ENCODE measurements around the gene KLF17.
"Not testable (repeated sequence)": the region's sequence is repeated elsewhere in the genome, so short reads cannot be mapped to it uniquely, and the experiment has no call there.

KLF17 gene

DNA sequence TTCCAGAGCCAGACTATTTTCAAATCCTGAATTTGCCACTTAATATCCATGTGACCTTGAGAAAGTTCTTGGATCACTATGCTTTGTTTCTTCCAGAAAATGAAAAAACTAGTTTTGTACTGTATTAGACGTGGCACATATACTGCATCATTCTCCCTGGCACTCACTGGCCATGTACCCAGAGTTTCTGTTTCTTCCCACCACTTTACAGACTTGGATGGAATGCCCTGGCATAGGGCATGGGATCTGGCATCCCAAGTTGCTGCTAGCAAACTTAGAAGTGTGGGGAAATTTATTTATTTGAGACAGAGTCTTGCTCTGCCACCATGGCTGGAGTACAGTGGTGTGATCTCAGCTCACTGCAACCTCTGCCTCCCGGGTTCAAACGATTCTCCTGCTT is 12.8 kb downstream of the KLF17 start:
- Mint-ChIP-seq H3K9me3 (no peaks in the 10 kb centered on the region), H3K27me3 (peaks cover 25% of the 10 kb centered on the region), H3K4me1 (peaks cover 6% of the 10 kb centered on the region), H3K27ac (no peak overlapping the region), H3K4me3 (no peak overlapping the region)
- DNase-seq, result no peak
- ATAC-seq, result no peak

DNA sequence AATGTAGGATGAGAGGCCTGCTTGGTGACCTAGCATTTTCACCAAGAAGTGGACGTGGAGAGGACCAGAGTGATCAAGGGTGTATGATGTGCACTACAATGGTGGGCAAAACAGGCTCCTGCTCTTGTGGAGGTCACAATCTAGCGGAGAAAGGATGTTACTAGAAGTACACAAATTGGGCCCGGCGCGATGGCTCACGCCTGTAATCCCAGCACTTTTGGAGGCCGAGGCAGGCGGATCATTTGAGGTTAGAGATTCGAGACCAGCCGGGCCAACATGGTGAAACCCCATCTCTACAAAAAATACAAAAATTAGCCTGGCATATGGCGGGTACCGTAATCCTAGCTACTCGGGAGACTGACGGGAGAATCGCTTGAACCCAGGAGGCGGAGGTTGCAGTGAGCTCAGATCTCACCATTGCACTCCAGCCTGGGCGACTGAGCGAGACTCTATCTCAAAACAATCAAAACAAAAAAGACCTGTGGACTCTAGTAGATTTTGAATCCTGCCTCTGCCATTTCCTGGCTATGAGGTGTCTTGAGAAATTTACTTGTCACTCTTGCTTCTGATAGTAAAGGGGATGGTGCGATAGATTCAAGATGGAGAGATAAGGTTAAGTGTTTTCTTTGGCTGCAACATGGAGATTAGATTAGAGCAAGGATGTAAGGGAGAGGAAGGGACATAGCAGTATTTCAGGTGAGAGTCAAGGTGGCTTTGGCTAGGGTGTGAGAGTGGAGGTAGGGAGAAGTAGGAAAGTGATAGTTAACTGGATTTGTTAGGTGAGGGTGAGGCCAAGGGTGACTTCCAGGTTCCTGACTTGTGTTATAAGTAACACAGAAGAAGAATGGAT is 15.7 kb downstream of the KLF17 start:
- no peak overlapping the region for H3K27ac Mint-ChIP-seq
- no peak for ATAC-seq
- H3K4me3 Mint-ChIP-seq, result no peak overlapping the region
- no peak for DNase-seq
- H3K4me1 Mint-ChIP-seq, result no peaks in the 10 kb centered on the region
- peaks cover 5% of the 10 kb centered on the region for H3K27me3 Mint-ChIP-seq
- no peaks in the 10 kb centered on the region for H3K9me3 Mint-ChIP-seq

DNA sequence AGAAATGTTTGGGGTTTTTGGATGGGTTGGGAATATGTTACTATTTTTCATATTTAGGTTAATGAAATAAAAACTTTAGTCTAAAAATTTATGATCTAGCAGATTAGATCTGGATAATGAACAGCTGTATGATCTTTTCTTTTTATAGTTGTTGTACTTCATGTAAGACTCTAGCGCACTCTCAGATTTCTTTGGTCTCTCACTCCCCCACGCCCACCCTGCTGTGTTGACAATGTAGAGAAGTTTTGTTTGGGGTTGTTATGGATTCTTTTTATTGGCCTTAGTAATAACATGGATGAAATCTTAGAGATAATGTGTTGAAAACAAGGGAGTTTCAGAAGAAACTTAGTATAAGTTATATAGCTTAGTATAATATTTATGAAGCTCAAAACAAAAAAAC is 17.3 kb downstream of the KLF17 start:
- no peak for ATAC-seq
- no peaks in the 10 kb centered on the region for H3K9me3 Mint-ChIP-seq
- H3K27me3 Mint-ChIP-seq, result peaks cover 2% of the 10 kb centered on the region
- no peaks in the 10 kb centered on the region for H3K4me1 Mint-ChIP-seq
- no peak for DNase-seq
- H3K27ac Mint-ChIP-seq, result no peak overlapping the region
- no peak overlapping the region for H3K4me3 Mint-ChIP-seq

DNA sequence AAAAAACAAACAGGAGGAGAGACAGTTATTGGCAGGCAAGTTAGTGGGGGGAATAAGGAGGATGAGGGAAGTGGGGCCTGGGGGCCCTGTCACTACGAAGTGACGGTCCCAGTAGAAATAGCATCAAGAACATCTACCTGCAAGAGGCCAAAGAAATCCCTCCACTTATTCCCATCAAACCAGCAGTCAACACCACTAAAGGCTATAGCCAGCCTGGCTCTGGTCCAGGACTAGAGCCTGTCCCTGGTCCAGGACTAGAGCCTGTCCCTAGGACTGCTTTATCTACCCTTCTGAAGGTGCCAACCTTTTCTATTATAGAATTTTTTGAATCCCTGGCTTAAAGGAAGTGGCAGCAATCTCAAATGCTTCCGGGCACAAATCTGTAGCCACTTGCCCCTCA is 19.6 kb downstream of the KLF17 start:
- DNase-seq (no peak), ATAC-seq (no peak)
- no peaks in the 10 kb centered on the region for H3K4me1 Mint-ChIP-seq
- peaks cover 0 to 14% of the 10 kb centered on the region in 2 donors for H3K9me3 Mint-ChIP-seq
- H3K27me3 Mint-ChIP-seq, result peaks cover 14% of the 10 kb centered on the region
- H3K27ac Mint-ChIP-seq, result no peak overlapping the region
- H3K4me3 Mint-ChIP-seq, result no peak overlapping the region

DNA sequence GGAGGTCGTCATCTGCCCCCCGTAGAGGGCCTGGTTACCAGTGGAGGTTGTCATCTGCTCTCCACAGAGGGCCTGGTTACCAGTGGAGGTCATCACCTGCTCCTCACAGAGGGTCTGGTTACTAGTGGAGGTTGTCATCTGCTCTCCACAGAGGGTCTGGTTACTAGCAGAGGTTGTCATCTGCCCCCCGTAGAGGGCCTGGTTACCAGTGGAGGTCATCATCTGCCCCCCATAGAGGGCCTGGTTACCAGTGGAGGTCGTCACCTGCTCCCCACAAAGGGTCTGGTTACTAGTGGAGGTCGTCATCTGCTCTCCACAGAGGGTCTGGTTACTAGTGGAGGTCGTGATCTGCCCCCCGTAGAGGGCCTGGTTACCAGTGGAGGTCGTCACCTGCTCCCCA is 20.9 kb downstream of the KLF17 start:
- H3K27ac Mint-ChIP-seq, H3K4me3 Mint-ChIP-seq, H3K4me1 Mint-ChIP-seq, DNase-seq, ATAC-seq: not testable (repeated sequence)
- H3K9me3 Mint-ChIP-seq, result peaks cover 8 to 21% of the 10 kb centered on the region in 2 donors
- H3K27me3 Mint-ChIP-seq, result peaks cover 14% of the 10 kb centered on the region

DNA sequence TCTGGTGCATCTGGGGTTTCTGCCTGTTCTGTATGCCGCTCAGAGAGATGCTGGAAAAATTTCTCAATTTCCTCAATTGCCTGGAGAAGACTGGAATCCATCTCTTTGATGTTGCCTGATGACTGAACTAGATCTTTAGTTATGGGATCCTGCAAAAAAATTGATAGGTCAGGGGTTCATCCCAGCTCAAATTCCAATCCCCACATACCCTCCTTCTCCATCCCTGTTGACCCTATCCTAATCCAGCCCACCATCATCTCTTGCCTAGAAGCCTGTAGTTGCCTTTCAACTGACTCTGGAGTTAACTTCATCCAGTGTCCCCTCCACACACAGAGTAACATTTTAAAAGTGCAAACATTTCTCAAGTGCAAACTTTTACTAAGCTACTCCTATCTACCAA is 22.9 kb downstream of the KLF17 start, which contains the start of gene KLF18:
Gene KLF18, minus strand, starts transcription at position 101 of the 400 bp plus-strand sequence. Its CDS starts 0 bp downstream, at position 101.
- H3K4me3 Mint-ChIP-seq, result no peak within 1 kb of the TSS
- DNase-seq, result no peak

DNA sequence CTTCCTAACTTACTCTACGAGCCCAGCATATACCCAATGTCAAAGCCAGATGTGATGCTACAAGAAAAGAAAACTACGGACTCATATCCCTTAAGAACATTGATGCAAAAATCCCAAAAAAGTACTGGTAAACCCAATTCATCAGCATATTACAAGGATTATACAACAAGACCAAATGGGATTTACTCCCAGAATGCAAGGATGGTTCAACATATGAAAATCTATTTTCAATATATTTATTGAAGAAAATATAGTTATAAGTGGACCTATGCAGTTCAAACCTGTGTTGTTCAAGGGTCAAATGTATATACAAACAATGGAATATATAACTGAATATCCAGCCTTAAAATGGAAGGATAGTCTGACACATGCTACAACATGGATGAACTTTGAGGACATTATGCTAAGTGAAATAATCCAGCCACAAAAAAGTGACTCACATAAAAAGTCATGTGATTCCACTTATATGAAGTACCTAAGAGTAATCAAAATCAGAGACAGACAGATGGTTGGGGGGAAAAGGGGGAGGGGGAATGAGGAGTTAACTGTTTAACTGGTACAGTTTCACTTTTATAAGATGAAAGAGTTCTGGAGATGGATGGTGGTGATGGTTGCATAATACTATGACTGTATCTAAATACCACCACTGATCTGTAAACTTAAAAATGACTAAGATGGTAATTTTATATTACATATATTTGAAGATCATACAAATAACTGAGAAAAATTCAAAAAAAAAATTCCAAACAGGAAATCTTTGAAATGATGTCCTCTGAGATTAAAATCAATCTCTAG is 26.5 kb downstream of the KLF17 start:
- ATAC-seq (peak; percentile 48), DNase-seq (no peak)
- Mint-ChIP-seq H3K4me1 (no peaks in the 10 kb centered on the region), H3K4me3 (no peak overlapping the region), H3K27ac (no peak overlapping the region), H3K27me3 (peaks cover 14% of the 10 kb centered on the region), H3K9me3 (peaks cover 19 to 40% of the 10 kb centered on the region in 2 donors)

More for the DNA sequence above, 22.9 kb downstream of the KLF17 start, which contains the start of gene KLF18:
- no peaks in the 10 kb centered on the region for H3K4me1 Mint-ChIP-seq
- H3K9me3 Mint-ChIP-seq, result peaks cover 19 to 35% of the 10 kb centered on the region in 2 donors
- H3K27me3 Mint-ChIP-seq, result peaks cover 14% of the 10 kb centered on the region
- no peak within 1 kb of the TSS for H3K27ac Mint-ChIP-seq
- ATAC-seq, result no peak

DNA sequence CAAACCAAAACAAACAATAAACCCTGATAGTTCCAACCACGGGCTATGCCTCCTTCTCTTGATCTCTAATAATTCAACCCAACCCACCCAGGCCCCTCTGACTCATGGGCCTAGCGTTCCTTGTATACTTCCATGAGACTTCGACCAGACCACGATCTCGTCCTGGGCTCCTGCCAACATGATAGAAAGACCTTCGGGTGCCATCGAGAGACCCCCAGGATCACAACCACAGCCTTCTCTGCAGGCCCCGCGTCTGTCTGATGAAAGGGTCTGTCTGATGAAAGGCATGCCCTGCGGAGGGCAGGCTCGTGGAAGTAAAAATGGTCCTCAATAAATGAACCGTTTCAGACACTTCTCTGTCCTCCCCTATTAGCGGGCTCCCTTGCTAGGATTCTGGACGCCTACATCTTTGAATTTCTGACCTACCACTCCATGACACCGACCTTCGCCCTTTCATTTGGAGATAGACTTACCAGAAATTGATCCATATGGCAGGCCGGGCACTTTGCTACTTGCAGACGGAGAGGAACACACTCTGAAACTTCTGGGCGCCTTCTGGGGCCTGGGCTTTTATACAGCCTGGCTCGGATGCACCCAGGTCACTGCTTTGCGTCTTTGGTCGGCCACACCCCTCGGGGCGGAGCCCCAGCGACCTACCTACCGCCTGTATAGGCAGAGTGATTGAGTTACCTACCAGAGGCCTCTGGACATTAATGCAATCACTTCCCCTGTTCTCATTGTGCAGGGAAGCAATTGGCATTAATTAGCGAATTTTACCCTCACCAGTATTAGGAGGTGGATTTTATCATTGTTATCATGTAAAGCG is 28.1 kb downstream of the KLF17 start:
- H3K4me1 Mint-ChIP-seq, result no peaks in the 10 kb centered on the region
- peaks cover 19 to 35% of the 10 kb centered on the region in 2 donors for H3K9me3 Mint-ChIP-seq
- peaks cover 14% of the 10 kb centered on the region for H3K27me3 Mint-ChIP-seq
- H3K4me3 Mint-ChIP-seq, result no peak overlapping the region
- no peak for ATAC-seq
- H3K27ac Mint-ChIP-seq, result no peak overlapping the region
- no peak for DNase-seq

DNA sequence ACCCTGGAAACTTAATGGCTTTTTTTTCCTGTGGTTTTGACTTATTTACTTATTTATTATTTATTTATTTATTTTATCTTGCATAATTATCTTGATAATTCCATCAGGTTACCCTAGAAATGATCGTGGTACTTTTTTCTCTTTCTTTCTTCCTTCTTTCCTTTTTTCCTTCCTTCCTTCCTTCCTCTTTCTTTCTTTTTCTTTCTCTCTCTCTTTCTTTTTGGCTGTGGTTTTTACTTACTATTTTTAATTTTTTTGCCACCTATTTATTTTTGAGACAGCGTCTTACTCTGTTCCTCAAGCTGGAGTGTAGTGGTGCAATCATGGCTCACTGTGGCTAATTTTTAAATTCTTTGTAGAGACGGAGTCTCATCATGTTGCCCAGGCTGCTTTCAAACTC is 29.0 kb downstream of the KLF17 start:
- no peak overlapping the region for H3K27ac Mint-ChIP-seq
- H3K27me3 Mint-ChIP-seq, result peaks cover 11% of the 10 kb centered on the region
- DNase-seq (no peak), ATAC-seq (no peak)
- peaks cover 19 to 31% of the 10 kb centered on the region in 2 donors for H3K9me3 Mint-ChIP-seq
- no peaks in the 10 kb centered on the region for H3K4me1 Mint-ChIP-seq
- no peak overlapping the region for H3K4me3 Mint-ChIP-seq

DNA sequence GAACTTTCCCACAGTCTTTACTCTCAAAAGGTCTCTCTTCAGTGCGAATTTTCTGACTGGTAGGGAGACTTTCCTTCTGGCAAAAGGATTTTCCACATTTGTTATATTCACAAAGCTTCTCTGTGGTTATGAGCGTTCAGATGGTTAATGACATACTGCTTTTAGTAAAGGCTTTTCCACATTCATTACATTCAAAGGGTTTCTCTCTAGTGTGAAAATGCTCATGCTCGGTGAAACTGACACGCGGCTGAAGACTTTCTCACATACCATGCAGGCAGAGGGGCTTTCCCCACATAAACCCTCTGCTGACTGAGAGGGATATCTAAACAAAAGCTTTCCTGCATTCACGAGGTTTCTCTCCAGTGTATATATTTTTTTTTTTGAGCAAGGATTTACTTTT is 32.7 kb downstream of the KLF17 start:
- no peak for DNase-seq
- no peak for ATAC-seq
- H3K4me1 Mint-ChIP-seq, result no peaks in the 10 kb centered on the region
- H3K27ac Mint-ChIP-seq, result no peak overlapping the region
- H3K27me3 Mint-ChIP-seq, result peaks cover 11% of the 10 kb centered on the region
- H3K9me3 Mint-ChIP-seq, result peaks cover 0 to 6% of the 10 kb centered on the region in 2 donors
- H3K4me3 Mint-ChIP-seq, result no peak overlapping the region

DNA sequence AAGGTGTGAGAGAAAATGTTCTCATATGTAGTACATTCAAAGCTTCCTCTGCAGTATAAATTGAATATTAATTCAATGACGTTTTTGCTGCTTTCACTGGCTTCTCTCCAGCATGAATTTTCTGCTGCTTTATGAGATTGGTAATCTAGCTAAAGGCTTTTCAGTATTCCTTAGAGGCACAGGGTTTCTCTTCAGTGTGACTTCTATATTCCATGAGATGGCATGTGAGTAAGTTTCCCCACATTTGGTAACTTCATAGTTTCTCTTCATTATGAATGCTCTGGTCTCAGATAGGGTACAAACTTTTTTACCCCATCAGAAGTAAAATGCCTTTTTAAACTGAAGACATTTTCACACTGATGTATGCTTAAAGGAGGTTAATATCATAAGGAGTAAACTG is 33.2 kb downstream of the KLF17 start:
- DNase-seq, result no peak
- Mint-ChIP-seq H3K27me3 (peaks cover 11% of the 10 kb centered on the region), H3K4me3 (no peak overlapping the region), H3K27ac (no peak overlapping the region), H3K9me3 (peaks cover 0 to 2% of the 10 kb centered on the region in 2 donors), H3K4me1 (no peaks in the 10 kb centered on the region)
- no peak for ATAC-seq

DNA sequence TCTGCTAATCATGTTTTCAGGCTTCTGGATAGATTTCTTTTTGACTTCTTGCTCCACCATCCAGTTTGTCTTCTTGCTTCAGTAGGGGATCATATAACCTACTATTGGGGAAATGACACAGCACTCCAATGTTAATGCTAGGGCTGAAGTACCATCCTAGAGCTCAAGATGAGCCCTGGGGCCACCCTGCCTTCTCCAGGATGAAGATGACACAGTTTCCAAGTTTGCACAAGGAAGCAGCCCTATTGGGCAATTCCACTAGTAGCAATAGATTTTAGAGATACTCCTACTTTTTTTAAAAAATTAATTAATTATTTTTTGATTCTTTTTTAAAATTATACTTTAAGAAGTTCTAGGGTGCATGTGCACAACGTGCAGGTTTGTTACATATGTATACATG is 34.1 kb downstream of the KLF17 start:
- Mint-ChIP-seq H3K4me1 (no peaks in the 10 kb centered on the region), H3K27ac (no peak overlapping the region), H3K27me3 (peaks cover 11% of the 10 kb centered on the region), H3K4me3 (no peak overlapping the region), H3K9me3 (no peaks in the 10 kb centered on the region)
- DNase-seq (no peak), ATAC-seq (no peak)

DNA sequence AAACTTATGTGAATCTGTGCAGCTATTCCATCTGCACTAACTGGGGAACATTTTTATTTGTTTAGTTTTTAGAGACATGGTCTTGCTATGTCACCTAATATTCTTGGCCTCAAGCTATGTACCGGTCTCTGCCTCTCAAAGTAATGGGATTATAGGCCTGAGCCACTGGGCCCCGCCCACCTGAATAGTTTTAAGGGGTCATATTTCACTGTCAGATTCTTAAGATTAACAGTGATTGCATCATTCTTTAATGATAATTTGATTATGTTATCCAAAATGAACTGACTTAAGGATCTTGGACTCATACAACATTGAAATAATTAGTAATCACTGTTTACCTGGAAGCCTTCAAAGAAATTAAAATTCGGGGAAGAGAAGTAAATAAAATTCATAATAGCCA is 35.4 kb downstream of the KLF17 start:
- peaks cover 11% of the 10 kb centered on the region for H3K27me3 Mint-ChIP-seq
- no peaks in the 10 kb centered on the region for H3K9me3 Mint-ChIP-seq
- no peak overlapping the region for H3K4me3 Mint-ChIP-seq
- no peaks in the 10 kb centered on the region for H3K4me1 Mint-ChIP-seq
- no peak for ATAC-seq
- DNase-seq, result no peak
- no peak overlapping the region for H3K27ac Mint-ChIP-seq

DNA sequence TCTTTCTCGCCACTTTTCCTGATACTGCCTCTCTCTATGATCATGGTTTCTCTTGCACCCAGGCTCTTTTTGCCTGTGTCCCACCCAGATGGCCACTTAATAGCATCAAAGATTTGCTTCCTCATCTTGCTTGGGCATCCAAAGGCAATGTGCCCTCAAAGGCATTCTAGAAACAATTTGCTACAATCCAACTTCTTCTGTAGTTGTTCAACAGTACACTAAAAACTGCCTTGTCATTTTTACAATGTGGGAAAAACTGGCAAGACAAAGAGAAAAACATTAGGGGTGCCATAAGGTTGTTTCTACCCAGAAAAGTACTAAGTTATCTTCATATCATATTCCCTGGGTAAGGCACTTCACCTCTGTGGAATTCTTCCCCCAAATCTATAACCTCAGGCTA is 39.3 kb downstream of the KLF17 start:
- Mint-ChIP-seq H3K9me3 (no peaks in the 10 kb centered on the region), H3K27ac (no peak overlapping the region), H3K4me3 (no peak overlapping the region), H3K27me3 (no peaks in the 10 kb centered on the region), H3K4me1 (no peaks in the 10 kb centered on the region)
- no peak for DNase-seq
- no peak for ATAC-seq

DNA sequence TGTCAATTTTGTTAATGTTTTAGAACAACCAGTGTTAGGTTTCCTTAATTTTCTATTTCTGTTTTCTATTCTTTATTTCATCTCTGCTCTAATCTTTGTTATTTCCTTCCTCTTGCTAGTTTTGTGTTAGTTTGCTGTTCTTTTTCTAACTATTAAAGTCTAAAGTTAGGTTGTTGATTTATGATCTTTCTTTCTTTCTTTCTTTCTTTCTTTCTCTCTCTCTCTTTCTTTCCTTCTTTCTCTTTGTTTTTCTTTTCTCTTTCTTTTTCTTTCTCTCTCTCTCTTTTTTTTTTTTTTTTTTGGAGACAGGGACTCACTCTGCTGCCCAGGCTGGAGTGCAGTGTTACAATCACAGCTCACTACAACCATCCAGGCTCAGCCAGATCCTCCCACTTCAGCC is 40.2 kb downstream of the KLF17 start:
- Mint-ChIP-seq H3K27me3 (no peaks in the 10 kb centered on the region), H3K27ac (no peak overlapping the region), H3K4me1 (no peaks in the 10 kb centered on the region), H3K4me3 (no peak overlapping the region), H3K9me3 (no peaks in the 10 kb centered on the region)
- no peak for ATAC-seq
- DNase-seq, result no peak

Measured in stimulated activated naive CD8-positive, alpha-beta T cell treated with anti-CD3 and anti-CD28 coated beads, Interleukin-15, amount 100 ng/mL, for 72 hours (primary cell).